ENCODE results near the gene PPP2R5E.

Gene PPP2R5E

GRCh38 chr14:63517354-63517753, 25.8 kb downstream of the PPP2R5E start:
- DNase-seq = no peak

DNA sequence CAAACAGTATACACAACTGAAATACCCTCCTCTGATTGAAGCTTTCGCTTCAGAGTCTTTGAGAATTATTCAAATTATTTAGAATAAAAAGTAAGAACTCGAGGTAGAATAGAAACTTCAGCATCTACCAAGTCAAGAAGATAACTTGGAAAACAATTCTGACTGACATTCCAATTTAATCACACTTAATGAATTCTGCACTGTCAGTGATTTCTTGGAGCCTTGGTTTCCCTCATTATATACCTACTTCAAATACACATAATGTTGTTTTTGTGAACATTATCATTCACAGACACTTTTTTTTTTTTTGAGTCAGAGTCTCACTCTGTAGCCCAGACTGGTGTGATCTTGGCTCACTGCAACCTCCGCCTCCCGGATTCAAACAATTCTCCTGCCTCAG, 27.9 kb downstream of the PPP2R5E start:
- DNase-seq = no peak

GRCh38 chr14:63513756-63514155, 29.4 kb downstream of the PPP2R5E start:
- no peak for DNase-seq

DNA sequence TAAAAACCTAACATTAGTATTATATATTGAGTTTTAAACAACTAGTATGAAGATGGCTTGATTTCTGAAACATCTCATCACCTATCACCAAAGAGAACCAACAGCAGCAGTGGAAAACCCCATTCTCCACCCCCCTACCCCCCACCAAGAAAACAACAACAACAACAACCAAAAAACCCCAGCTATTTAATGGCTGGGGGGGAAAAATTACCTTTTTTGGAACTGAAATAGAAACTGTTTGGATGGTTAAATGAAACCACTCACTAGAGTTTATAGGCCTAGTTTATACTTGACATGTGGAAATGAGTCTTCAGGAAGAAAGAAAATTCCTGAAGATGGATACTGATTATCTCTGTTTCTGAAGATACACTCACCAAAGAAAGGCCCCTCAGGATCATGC, 30.3 kb downstream of the PPP2R5E start:
- no peak for DNase-seq

DNA sequence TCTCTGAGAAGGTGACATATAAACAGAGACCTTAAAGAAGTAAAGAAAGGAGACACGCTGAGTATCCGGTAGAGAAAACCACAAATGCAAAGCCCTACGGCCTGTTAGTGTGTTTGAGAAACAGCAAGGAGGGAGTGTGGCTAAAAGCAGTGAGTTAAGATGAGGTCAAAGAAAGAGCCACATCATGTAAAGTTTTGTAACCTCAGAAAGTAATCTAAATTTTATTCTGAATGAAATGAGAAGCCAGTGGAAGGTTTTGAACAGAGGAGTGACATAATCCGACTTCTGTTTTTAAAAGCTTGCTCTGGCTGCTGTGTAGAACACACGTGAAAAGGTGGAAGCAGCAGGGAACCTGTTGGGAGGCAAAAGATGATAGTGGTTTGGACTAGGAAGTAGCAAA, 32.6 kb downstream of the PPP2R5E start:
- DNase-seq = no peak

DNA sequence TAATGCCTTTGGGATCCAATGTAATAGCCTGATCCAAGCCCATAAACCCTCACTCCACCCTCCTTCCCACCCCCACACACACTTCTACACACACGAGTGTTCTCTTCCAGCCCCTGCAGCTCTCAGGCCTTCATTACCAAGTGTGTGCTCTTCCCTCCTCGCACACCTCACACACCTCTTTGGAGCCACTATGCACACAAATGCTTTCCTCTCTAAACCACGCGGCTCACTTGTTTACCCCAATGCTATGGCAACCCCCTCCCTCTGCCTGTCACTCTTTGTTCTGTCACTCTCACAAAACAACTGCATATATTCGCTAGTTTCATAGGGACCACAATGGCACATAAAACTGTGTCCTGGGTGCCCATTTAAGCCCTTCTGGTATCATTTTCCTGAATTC, 35.1 kb downstream of the PPP2R5E start:
- no peak for DNase-seq

DNA sequence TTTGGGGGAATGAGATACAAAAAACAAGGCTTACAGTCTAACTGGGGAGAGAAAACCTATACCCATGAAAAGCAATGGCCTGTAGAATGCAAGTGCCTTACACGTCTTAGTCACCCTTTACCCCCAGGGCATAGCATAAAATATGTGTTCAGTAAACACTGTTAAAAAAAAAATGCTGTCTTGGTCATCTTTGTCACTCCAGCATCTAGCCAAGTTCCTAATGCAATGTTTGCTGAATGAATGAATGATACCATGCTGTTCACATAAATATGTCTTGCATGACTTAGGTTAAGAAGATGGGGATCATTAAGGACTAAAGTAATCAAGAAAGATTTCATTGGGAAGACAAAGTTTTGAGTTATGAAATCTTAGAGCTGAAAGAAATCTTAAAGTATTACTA, 38.5 kb downstream of the PPP2R5E start:
- no peak for DNase-seq

DNA sequence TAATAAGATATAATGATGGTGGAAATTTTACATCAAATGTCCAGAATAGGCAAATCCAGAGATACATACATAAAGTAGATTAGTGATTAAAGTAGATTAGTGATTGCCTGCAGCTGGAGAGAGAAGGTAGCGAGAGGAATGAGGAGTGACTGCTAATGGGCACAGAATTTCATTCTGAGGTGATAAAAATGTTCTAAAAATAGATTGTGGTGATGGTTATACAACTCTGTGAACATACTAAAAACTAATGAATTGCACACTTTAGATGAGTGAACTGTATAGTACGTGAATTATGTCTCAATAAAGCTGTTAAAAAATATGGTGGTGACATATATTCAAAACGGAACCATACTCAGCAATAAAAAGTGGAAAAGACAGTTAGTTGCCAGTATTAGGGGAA, 41.7 kb downstream of the PPP2R5E start:
- no peak for DNase-seq

DNA sequence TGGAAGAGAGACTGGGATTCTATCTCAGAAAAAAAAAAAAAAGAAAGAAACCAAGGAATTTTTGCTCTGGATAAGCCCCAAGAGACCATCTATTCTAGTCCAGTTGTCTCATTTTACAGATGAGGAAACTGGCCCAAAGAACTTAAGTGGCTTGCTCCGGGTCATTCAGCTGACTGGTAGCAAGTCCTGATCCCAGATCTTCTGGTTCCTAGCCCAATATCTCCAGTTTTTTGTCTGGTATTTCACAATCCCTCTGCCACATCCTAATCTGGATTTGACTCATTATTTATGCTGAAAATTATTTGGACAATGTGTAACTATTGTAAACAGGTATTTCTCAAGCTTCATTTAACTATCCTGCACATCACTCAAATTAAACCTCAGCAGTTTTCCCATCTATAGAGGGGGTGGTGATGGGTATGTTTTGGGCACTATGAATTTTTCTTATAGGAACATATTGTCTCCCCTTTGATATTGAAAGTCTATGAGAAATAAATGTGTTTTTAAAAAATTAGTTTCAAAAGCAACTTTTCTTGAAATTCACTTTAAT, 43.4 kb downstream of the PPP2R5E start:
- DNase-seq = peak; percentile 14

GRCh38 chr14:63496837-63497400, 46.3 kb downstream of the PPP2R5E start:
- DNase-seq = no peak

DNA sequence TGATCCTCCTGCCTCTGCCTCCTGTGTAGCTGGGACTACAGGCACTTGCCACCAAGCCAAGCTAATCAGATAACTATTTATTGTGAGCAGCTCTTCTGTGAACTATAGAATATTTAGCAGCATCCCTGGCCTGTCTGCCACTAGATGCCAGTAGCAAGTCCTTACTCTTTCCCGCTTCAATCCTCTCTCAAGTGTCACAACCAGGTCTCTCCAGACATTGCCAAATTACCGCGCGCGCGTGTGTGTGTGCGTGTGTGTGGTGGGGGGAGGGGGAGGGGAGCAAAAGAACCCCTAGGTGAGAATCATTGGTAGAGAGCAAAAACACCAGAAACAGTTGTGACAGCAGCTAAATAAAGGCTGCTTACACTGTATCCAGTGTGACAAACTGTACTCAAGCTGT, 49.9 kb downstream of the PPP2R5E start:
- peak; percentile 40 for DNase-seq

GRCh38 chr14:63492391-63492790, 50.8 kb downstream of the PPP2R5E start:
- peak; percentile 71 for DNase-seq

DNA sequence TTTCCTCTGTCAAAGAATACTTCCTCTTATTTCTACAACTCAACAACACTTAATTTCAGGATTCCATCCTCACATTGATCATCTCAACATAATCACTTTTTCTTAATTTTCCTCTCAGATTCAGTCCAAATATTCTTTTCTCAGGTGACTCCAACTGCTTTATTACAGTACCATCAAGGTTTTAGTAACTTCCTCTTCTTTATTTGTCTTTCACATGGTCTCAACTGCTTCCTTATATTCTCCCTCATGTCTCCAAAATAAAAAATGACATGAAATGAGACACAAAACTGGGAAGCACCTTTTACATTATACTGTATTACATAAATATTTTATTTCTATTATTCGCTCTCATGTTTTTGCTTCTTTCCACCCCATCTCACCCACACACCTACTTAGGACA, 55.5 kb downstream of the PPP2R5E start:
- DNase-seq = no peak

DNA sequence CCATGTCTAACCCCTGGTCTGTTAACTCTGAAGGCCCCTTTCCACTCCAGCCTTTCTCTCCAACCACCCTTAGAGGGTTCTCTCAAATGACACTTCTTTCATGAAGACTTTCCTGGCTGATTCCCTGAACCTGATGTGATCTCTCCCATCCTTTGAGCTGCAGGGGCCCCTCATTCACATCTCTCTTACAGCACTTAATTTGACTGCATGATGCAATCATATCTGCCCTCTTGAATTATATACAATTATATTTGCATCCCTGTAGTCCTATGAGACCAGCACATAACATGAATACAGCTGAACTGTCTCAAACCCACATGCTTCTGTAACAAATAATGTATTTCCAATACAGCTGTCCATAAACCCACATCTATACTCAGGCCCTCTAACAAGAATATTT, 56.4 kb downstream of the PPP2R5E start:
- DNase-seq = no peak

DNA sequence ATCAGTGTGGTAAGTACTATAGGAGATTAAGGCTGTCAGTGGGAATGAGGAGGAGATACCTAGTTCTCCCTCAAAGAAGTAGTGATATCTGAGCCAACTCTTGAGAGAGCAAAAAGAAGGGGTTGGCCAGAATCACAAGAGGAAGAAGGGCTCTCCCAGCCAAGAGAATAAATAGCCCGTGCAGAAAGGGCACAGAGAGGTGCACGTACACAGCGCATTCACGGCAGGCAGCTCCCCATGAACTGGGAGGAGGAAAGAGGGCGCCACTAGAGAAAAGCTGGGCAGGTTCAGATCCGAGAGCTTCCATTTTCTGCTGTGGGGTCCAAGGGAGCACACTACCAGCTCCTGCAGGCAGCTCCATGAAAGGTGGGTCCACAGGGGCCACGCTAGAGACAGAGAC, 59.9 kb downstream of the PPP2R5E start:
- no peak for DNase-seq

- no peak for DNase-seq
Observed at GRCh38 chr14:63480599-63480998, 62.6 kb downstream of the PPP2R5E start.

GRCh38 chr14:63478437-63478852, 64.7 kb downstream of the PPP2R5E start:
- DNase-seq = no peak

DNA sequence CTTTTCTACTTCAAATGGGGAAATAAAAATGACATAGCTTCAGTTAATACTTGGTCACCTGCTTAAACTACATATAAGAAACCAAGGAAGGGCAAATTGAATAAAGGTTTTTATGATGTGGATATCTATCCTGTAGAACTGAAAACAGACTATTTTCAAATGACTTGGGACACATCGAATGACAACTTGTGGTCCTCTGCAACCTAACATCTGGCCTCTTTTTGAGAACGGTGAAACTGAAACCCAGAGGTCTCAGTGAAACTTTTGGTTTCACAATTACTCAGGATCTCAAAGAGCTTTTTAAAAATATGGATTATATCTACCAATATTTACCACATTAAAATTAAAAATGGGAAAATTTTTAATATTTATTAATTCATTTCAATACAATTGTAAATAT, 65.2 kb downstream of the PPP2R5E start:
- DNase-seq = no peak

DNA sequence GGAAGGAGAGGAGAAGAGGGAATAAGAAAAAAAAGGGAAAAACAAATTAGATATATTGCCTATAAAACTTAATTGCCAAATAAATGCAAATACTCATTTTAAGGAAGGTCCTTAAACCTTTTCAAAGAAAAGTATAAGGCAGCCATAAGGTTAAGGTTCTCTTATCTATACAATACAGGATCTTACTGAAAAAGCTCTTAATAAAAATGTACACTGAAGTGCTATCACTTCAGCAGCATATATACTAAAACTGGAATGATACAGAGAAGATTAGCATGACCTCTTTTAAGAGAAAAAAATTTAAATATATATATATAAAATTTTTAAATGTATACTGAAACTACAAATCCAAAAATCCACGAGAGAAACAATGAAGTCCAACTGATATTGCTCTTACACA, 65.6 kb downstream of the PPP2R5E start:
- no peak for DNase-seq

DNA sequence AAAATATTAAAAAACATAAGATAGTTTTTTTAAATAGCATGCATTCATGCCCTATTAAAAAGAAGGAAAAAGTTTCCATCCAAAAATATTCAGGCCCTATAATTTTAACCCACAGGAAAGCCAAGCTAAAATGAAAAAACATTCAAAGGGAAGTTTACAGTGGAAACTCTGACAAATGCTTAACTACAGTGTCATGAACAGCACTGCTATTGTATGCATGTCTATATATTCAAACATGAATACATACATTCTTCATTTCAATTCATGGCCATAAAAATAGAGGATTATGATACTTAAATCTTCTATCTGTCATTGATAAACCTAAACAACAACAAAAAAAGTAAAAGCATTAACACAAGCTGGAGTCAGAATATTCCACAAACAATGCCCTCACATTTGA, 67.4 kb downstream of the PPP2R5E start:
- no peak for DNase-seq

- DNase-seq = no peak
Observed at GRCh38 chr14:63474844-63475243, 68.3 kb downstream of the PPP2R5E start.

GRCh38 chr14:63474111-63474510, 69.1 kb downstream of the PPP2R5E start:
- no peak for DNase-seq

GRCh38 chr14:63472986-63473788, 70.0 kb downstream of the PPP2R5E start:
- DNase-seq = peak; percentile 51

GRCh38 chr14:63470962-63471793, 72.0 kb downstream of the PPP2R5E start:
- peak; percentile 72 for DNase-seq
